Measurements from ENCODE around the gene OLFML1. TPM values are rescaled to one million over a fixed set of nuclear protein-coding genes. Genes with fewer than 3 reads are reported as not detected.
A peak's percentile ranks its signal among the peaks of the same experiment; 100 is the strongest.

Gene OLFML1
- total RNA-seq, 1 experiment from 2014 or later = not detected

DNA sequence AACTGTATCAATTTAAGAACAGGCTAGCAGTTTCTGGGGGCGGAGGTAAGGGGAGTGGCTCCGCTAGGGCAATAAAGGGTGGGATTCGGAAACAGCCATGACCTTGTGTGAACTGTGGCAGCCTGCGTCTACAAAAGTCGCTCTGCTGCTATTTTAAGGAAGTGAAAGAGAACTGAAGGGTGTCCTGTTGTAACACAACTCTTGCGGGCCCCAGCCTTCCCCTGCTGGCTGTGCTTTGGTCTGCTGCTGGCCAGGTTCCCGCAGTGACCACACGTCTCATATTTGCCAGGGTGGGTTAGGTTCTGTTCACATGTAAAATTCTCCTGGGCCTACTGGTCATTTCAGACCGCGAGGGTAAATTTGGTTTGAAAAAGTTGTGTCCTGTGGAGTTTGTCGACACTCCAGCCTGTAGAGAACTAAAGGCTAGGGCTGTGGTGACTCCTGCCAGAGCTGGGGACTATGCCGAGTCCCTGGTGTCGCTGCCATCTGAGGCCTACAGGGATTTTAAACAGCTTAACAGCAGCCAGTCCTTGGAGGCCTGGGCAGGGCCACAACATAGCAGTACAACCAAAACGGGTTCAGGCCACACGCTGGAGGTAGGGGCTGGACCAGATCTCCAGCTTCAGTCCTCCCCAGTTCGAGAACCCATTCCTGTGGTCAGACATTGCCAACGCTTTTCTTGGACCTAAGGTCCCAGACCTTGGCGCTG is 27.4 kb downstream of the OLFML1 start:
- no peaks in the 10 kb centered on the region for H3K9me3 ChIP-seq (ENCODE audit: control insufficient read depth, low read depth, low read length)
- H2BK15ac ChIP-seq (ENCODE audit: low read depth, low read length) = no peak overlapping the region
- peaks cover 26 to 29% of the 10 kb centered on the region in 2 experiments for H3K4me1 Mint-ChIP-seq
- no peak overlapping the region for H3K23ac ChIP-seq (ENCODE audit: insufficient read length, low read depth, low read length)
- no peak overlapping the region for H3K27ac Mint-ChIP-seq
- H3K27me3 ChIP-seq (ENCODE audit: insufficient read depth, low read length) = peaks cover 3% of the 10 kb centered on the region; the same call in 1 of the 2 replicates
- H3K56ac ChIP-seq (ENCODE audit: insufficient read length, low read depth, low read length) = no peak overlapping the region
- no peak for DNase-seq
- H3K79me2 ChIP-seq (ENCODE audit: insufficient read depth, low read length) = no peaks in the 10 kb centered on the region
- peaks cover 34% of the 10 kb centered on the region for H3K27me3 Mint-ChIP-seq (ENCODE audit: low read depth)
- H4K8ac ChIP-seq (replicated peaks; ENCODE audit: insufficient read length, low read depth, low read length) = no peak overlapping the region
- peak overlapping the region; percentile 71 for H3K4me2 ChIP-seq (ENCODE audit: insufficient read depth, insufficient read length, low read length)
- no peaks in the 10 kb centered on the region for H4K20me1 ChIP-seq (ENCODE audit: control insufficient read depth, insufficient read depth, insufficient read length)
- TF ChIP-seq, protein P1, sequence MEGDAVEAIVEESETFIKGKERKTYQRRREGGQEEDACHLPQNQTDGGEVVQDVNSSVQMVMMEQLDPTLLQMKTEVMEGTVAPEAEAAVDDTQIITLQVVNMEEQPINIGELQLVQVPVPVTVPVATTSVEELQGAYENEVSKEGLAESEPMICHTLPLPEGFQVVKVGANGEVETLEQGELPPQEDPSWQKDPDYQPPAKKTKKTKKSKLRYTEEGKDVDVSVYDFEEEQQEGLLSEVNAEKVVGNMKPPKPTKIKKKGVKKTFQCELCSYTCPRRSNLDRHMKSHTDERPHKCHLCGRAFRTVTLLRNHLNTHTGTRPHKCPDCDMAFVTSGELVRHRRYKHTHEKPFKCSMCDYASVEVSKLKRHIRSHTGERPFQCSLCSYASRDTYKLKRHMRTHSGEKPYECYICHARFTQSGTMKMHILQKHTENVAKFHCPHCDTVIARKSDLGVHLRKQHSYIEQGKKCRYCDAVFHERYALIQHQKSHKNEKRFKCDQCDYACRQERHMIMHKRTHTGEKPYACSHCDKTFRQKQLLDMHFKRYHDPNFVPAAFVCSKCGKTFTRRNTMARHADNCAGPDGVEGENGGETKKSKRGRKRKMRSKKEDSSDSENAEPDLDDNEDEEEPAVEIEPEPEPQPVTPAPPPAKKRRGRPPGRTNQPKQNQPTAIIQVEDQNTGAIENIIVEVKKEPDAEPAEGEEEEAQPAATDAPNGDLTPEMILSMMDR (conservative IDR thresholded peaks at IDR 0.05) = no peak
- H4K91ac ChIP-seq (ENCODE audit: insufficient read length, low read depth, low read length) = no peak overlapping the region
- no peak overlapping the region for H3K9ac ChIP-seq (ENCODE audit: extremely low read depth, insufficient read length, low read length)
- no CpG with 5 or more reads among the region's 18 CpGs for WGBS (ENCODE audit: extremely low coverage, insufficient read length, low lambda C conversion rate)
- no peak overlapping the region for H2BK12ac ChIP-seq (ENCODE audit: insufficient read length, low read depth, low read length)
- no peak overlapping the region for H2BK5ac ChIP-seq (ENCODE audit: insufficient read length, low read length)
- H3K9me3 Mint-ChIP-seq = no peaks in the 10 kb centered on the region
- no peak overlapping the region for H3K27ac ChIP-seq (ENCODE audit: insufficient read length, low read depth, low read length)
- peaks cover 0 to 3% (median 0%) of the 10 kb centered on the region in 3 experiments; a peak in 1 of 7 replicates for H3K36me3 Mint-ChIP-seq (ENCODE audit: insufficient read depth in 1 of 3, low read depth in 3 of 3)
- H2AFZ ChIP-seq (ENCODE audit: low read length) = peak overlapping the region; percentile 49
- no peak overlapping the region for H3K18ac ChIP-seq (ENCODE audit: insufficient read length, low read depth, low read length)
- H3K23me2 ChIP-seq (ENCODE audit: insufficient read length, low read depth, low read length, poor library complexity, severe bottlenecking) = peaks cover 14% of the 10 kb centered on the region
- no peaks in the 10 kb centered on the region for H3K79me1 ChIP-seq (ENCODE audit: insufficient read depth, low read depth, low read length, poor library complexity, severe bottlenecking)
- no peak overlapping the region for H3K4ac ChIP-seq (ENCODE audit: low read depth, low read length)
- H2AK5ac ChIP-seq (ENCODE audit: insufficient read length, low read length) = no peak overlapping the region
- H2BK120ac ChIP-seq (ENCODE audit: low read depth, low read length, poor library complexity, severe bottlenecking) = no peak overlapping the region
- H3K4me3 Mint-ChIP-seq = peak overlapping the region; percentile 78 to 87
- no peak overlapping the region for H3K14ac ChIP-seq (ENCODE audit: insufficient read depth, low read length)
- H4K5ac ChIP-seq (ENCODE audit: insufficient read length, low read depth, low read length) = no peak overlapping the region
- no peak overlapping the region for H2BK20ac ChIP-seq (ENCODE audit: low read depth, low read length, poor library complexity, severe bottlenecking)
- no peaks in the 10 kb centered on the region for H3K4me1 ChIP-seq (ENCODE audit: insufficient read depth, low read length)
- H3T11ph ChIP-seq (ENCODE audit: low read length) = no peak overlapping the region
